ENCODE results near the gene SLC24A2. TPM values are rescaled to one million over a fixed set of nuclear protein-coding genes. Genes with fewer than 3 reads are reported as not detected.

SLC24A2 gene
- total RNA-seq, 2 donors from 2014 or later = 0.05 TPM; not detected in 1

- DNase-seq (ENCODE audit: low spot score) = no peak
- intact Hi-C loops (cut with DNase I) = no loop called here
These were observed 19.6 kb downstream of the SLC24A2 start for GRCh38 chr9:19769213-19769612.

- DNase-seq (ENCODE audit: low spot score) = no peak
- intact Hi-C loops (cut with DNase I) = no loop called here
These were observed 20.0 kb downstream of the SLC24A2 start for GRCh38 chr9:19768798-19769197.

- intact Hi-C loops (cut with DNase I) = loop anchor here in 1 of 2 donors (5.0 kb wide), 1 partner anchor 1218 kb away; no protein-coding TSS in a partner anchor
- no peak for DNase-seq (ENCODE audit: low spot score)
These were observed 29.8 kb downstream of the SLC24A2 start for GRCh38 chr9:19759066-19759465.

GRCh38 chr9:19757745-19758144, 31.1 kb downstream of the SLC24A2 start:
- DNase-seq (ENCODE audit: low spot score) = no peak
- intact Hi-C loops (cut with DNase I) = loop anchor here in 1 of 2 donors (5.0 kb wide), 1 partner anchor 1220 kb away; no protein-coding TSS in a partner anchor

GRCh38 chr9:19754921-19755320, 33.9 kb downstream of the SLC24A2 start:
- no peak for DNase-seq (ENCODE audit: low spot score)
- intact Hi-C loops (cut with DNase I) = loop anchor here in 1 of 2 donors (5.0 kb wide), 1 partner anchor 1222 kb away; no protein-coding TSS in a partner anchor

GRCh38 chr9:19748278-19749126, 40.3 kb downstream of the SLC24A2 start:
- intact Hi-C loops (cut with DNase I) = no loop called here
- DNase-seq (ENCODE audit: low spot score) = no peak

GRCh38 chr9:19746223-19746622, 42.6 kb downstream of the SLC24A2 start:
- intact Hi-C loops (cut with DNase I) = no loop called here
- DNase-seq (ENCODE audit: low spot score) = no peak

- DNase-seq (ENCODE audit: low spot score) = no peak
- intact Hi-C loops (cut with DNase I) = loop anchor here in 1 of 2 donors (2.0 kb wide), 1 partner anchor 70 kb away; no protein-coding TSS in a partner anchor
These were observed 47.7 kb downstream of the SLC24A2 start for GRCh38 chr9:19741178-19741577.
